Fibroblast of the aortic adventitia (primary cell): Measurements from ENCODE around the gene IL6. TPM values are rescaled to one million over a fixed set of nuclear protein-coding genes. Genes with fewer than 3 reads are reported as not detected.
"Not testable (repeated sequence)": the region's sequence is repeated elsewhere in the genome, so short reads cannot be mapped to it uniquely, and the experiment has no call there.

ENCODE experiments used
- DNase-seq: peaks from one replicate; pipeline ENCODE4 v3.0.0-alpha.2; 2010; ENCODE audit warnings: low read depth
- H3K4me3 ChIP-seq: 2 replicates; pipeline ENCODE4 v1.5.1; 2011; ENCODE audit warnings: low read depth, mild to moderate bottlenecking, control low read depth, low read length, moderate library complexity
- total RNA-seq: library from RNA; depleted of rRNA; stranded (reverse); fragments of >200 nt; gene quantifications from 2 replicates; pipeline ENCODE4 v1.2.3, GENCODE V29; 2012; ENCODE audit warnings: low replicate concordance
- TF ChIP-seq, protein P1 (sequence below): IDR thresholded peaks from 2 replicates; pipeline ENCODE4 v1.5.1; 2011; ENCODE audit warnings: mild to moderate bottlenecking, low read length, control low read depth, inconsistent platforms; ENCODE audit not compliant: insufficient read depth

The IL6 gene
- total RNA-seq, 1 donor, result 10.2 TPM

DNA sequence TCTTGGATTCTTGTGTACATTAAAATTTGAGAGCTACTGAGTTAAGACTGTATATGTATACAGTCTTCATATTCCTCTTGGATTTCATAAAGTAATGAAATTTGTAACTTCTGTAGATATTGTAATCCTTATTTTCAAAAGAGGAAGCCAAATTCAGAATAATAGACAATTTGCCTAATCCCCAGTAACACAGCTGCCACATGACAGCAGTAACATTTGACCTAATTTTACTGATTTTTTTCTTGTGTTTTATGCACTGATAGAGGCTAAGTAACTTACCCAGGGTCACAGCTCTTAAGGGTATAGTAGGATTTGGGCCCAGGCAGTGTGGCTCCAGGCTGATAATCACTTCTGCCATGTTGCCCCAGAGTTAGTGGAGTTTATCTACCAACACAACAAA, 40.4 kb upstream of the IL6 start:
- H3K4me3 ChIP-seq, result no peak overlapping the region
- DNase-seq, result no peak
- TF ChIP-seq, protein P1, sequence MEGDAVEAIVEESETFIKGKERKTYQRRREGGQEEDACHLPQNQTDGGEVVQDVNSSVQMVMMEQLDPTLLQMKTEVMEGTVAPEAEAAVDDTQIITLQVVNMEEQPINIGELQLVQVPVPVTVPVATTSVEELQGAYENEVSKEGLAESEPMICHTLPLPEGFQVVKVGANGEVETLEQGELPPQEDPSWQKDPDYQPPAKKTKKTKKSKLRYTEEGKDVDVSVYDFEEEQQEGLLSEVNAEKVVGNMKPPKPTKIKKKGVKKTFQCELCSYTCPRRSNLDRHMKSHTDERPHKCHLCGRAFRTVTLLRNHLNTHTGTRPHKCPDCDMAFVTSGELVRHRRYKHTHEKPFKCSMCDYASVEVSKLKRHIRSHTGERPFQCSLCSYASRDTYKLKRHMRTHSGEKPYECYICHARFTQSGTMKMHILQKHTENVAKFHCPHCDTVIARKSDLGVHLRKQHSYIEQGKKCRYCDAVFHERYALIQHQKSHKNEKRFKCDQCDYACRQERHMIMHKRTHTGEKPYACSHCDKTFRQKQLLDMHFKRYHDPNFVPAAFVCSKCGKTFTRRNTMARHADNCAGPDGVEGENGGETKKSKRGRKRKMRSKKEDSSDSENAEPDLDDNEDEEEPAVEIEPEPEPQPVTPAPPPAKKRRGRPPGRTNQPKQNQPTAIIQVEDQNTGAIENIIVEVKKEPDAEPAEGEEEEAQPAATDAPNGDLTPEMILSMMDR, result no peak

DNA sequence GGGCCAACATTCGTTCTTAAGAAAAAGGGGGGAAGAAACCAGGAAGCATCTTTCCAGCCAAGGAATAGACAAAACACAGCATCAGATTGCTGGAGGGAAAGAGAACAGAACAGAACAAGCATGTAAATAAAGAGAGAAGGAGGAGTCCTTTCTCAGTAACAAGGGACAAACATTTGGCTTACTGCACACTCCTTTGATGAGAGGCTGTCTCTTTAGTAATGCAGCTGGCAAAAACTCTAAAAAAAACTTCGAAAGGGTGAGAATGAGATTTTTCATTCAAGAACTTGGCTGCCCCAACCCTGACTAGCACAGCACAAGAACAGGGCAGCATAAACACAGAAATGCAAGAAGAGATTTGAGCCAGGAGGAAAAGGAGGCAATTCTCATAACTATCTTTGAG, 38.9 kb upstream of the IL6 start:
- peak; percentile 31 for DNase-seq
- H3K4me3 ChIP-seq, result no peak overlapping the region
- TF ChIP-seq, protein P1, result no peak

DNA sequence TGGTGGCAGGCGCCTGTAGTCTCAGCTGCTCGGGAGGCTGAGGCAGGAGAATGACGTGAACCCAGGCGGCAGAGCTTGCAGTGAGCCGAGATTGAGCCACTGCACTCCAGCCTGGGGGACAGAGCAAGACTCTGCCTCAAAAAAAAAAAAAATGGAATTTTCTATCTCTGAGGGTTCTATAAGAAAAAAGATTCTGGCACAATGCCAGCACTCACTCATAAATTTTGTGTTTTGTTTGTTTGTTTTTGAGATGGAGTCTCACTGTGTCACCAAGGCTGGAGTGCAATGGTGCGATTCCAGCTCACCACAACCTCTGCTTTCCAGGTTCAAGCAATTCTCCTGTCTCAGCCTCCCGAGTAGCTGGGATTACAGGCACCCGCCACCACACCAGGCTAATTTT, 38.1 kb upstream of the IL6 start:
- not testable (repeated sequence) for DNase-seq, H3K4me3 ChIP-seq

DNA sequence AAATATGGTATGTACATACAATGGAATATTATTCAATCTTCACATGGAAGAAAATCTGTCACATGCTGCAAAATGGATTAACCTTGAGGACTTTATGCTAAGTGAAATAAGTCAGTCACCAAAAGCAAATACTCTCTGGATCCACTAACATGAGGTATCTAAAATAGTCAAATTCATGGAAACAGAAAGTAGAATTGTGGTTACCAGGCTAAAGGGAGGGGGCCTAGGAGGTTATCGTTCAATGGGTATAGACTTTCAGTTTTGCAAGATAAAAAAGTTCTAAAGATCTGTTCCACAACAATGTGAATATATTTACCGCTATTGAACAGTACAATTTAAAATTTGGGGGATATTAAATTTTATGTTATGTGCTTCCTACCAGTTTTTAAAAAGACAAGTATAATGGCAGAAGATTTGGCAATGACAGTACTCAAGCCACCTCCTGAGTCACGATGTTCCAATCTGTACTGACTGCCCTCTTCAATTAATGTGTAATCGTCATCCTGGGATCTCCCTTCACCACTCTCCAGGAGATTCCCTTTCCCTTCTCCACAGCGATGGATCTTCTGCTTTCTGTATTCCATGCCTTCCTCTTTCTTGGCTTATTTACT, 32.3 kb upstream of the IL6 start:
- no peak for DNase-seq
- TF ChIP-seq, protein P1, result no peak
- H3K4me3 ChIP-seq, result no peak overlapping the region

DNA sequence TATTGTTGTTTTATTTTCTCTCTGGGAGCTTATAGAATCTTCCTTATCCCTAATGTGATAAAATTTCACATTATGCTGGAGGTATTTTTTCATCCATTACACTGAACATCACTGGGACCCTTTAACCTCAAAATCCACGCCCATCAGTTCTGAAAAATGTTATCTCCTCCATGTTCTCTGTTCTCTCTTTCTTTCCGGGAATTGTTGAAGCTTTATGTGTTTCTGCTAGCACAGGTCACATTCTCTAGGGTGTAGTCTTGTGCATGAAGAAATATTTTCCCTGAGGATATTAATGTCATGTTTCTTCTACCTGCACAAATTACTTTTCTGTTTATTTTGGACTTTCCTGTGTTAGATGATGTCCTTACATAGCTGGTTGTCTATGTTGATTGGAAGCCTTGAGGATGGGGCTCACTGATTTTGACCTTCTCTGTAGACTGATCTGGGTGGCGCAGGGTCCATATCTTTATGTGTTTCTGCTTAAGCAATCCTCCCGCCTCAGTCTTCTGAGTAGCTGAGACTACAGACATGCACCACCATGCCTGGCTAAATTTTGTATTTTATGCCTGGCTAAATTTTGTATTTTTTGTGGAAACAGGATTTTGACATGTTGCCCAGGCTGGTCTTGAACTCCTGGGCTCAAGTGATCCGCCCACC, 31.4 kb upstream of the IL6 start:
- no peak for DNase-seq
- H3K4me3 ChIP-seq, result no peak overlapping the region
- TF ChIP-seq, protein P1, result no peak

DNA sequence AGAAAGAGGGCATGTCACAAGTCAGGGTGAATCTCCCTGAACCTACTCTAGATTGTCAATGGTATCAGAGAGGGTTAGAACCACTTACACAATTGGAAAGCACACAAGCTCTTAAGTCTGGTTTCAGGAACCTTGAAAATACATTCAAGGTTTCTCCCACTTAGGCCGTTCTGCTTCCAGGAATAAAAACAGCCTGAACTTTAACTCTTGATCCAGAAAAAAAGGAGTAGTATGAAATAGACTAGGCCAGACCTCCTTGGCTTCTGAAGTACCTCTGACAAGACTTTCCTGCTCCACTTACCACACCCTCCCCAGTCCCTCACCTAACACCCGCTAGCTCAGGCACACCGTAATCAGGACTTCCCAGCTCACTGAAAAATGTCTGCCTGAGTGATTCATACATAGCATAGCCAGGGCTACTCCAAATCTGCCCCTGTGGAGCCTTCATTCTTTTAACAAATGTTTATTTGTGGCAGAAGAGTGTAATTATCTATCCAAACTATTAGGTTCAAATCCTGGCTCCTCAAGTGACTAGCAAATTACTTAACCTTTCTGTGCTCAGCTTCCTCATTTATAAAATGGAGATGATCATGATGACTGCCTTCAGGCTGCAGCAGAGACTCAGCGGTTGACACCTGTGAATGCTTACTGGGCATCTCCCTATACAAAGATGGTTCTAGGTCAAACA, 30.3 kb upstream of the IL6 start:
- H3K4me3 ChIP-seq, result no peak overlapping the region
- TF ChIP-seq, protein P1, result no peak
- peak; percentile 36 for DNase-seq

DNA sequence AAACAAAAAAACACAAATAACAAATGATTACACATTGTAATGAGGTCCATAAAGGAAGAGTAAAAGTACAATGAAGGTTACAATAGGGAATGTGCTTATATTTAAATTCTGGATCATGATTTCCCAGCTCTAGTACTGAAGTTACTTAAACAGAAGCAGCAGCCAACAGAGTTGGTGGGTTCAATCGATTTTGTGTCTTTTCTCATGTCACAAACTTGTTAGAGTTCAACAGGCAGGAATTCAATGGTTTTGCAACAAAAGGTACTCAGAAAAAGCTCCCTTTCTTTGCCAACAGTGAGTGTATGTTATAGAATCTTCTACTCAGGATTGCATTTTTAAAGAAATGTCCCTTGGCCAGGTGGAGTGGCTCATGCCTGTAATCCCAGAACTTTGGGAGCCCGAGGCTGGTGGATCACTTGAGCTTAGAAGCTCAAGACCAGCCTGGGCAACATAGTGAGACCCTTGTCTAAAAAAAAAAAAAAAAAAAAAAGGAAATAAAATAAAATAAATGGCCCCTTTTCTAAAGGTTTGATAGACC, 29.6 kb upstream of the IL6 start:
- H3K4me3 ChIP-seq, result no peak overlapping the region
- TF ChIP-seq, protein P1, result no peak
- DNase-seq, result no peak
